HepG2 (cell line): ENCODE results near the gene GOT2. TPM values are rescaled to one million over a fixed set of nuclear protein-coding genes. Genes with fewer than 3 reads are reported as not detected.

ENCODE experiments used
- EP300 ChIP-seq, 3 experiments: sonication (generic) in 1 of 3; formaldehyde crosslinking in 1 of 3; IDR thresholded peaks; 2 replicates each; pipeline versions ENCODE4 v1.5.1 to v1.6.1; 2011 to 2020; ENCODE audit warnings: low read depth in 2 of 3, low read length in 2 of 3, borderline replicate concordance in 1 of 3, improper control_type of control experiment in 1 of 3, mild to moderate bottlenecking in 1 of 3, missing genetic modification reagents in 1 of 3, moderate library complexity in 1 of 3
- HHEX ChIP-seq: IDR thresholded peaks from 2 replicates; pipeline ENCODE4 v1.6.1; 2016; ENCODE audit warnings: control low read depth
- MYNN ChIP-seq: sonication (generic); formaldehyde crosslinking; IDR thresholded peaks from 2 replicates; pipeline ENCODE4 v1.4.0; 2020; ENCODE audit warnings: mild to moderate bottlenecking, low read depth, missing genetic modification reagents
- NAIF1 ChIP-seq: sonication (generic); formaldehyde crosslinking; IDR thresholded peaks from 2 replicates; pipeline ENCODE4 v1.5.0; 2020; ENCODE audit warnings: mild to moderate bottlenecking, missing genetic modification reagents, borderline replicate concordance
- NR3C1 ChIP-seq: sonication (generic); formaldehyde crosslinking; IDR thresholded peaks from 2 replicates; pipeline ENCODE4 v1.4.0; 2020; ENCODE audit warnings: missing genetic modification reagents
- REL ChIP-seq: sonication (generic); formaldehyde crosslinking; conservative IDR thresholded peaks from 2 replicates; pipeline ENCODE4 v1.8.0; 2022; ENCODE audit warnings: mild to moderate bottlenecking, missing genetic modification reagents, moderate library complexity
- TCF7L2 ChIP-seq: IDR thresholded peaks from 2 replicates; pipeline ENCODE4 v1.6.1; 2011; ENCODE audit warnings: mild to moderate bottlenecking, low read depth, low read length, moderate library complexity
- TEAD2 ChIP-seq: sonication (generic); formaldehyde crosslinking; IDR thresholded peaks from 2 replicates; pipeline ENCODE4 v1.9.0; 2021; ENCODE audit warnings: missing genetic modification reagents
- TSC22D2 ChIP-seq: sonication (generic); formaldehyde crosslinking; IDR thresholded peaks from 2 replicates; pipeline ENCODE4 v1.5.1; 2020; ENCODE audit warnings: missing genetic modification reagents, mild to moderate bottlenecking, borderline replicate concordance
- ZNF552 ChIP-seq: sonication (generic); formaldehyde crosslinking; IDR thresholded peaks from 2 replicates; pipeline ENCODE4 v1.9.0; 2022; ENCODE audit warnings: missing genetic modification reagents, mild to moderate bottlenecking, borderline replicate concordance
- ZNF749 ChIP-seq: sonication (generic); formaldehyde crosslinking; IDR thresholded peaks from 2 replicates; pipeline ENCODE4 v1.8.0; 2022; ENCODE audit warnings: mild to moderate bottlenecking, missing genetic modification reagents, moderate library complexity, borderline replicate concordance
- ZSCAN22 ChIP-seq: sonication (generic); formaldehyde crosslinking; IDR thresholded peaks from 2 replicates; pipeline ENCODE4 v1.4.0; 2020; ENCODE audit warnings: mild to moderate bottlenecking, missing genetic modification reagents
- polyA plus RNA-seq, 8 experiments: library from polyadenylated mRNA; depleted of rRNA in 3 of 8; stranded (reverse) in 7 of 8; unstranded in 1 of 8; fragments of >200 nt; fragmentation: Illumina TruSeq in 4 of 8; extraction: Trizol in 4 of 8; gene quantifications; 2 replicates each; pipeline versions ENCODE4 v1.2.1 to v1.2.3, GENCODE V29; 2011 to 2016; ENCODE audit warnings: low read depth in 4 of 8, missing spikeins in 1 of 8, mixed read lengths in 1 of 8; ENCODE audit not compliant: insufficient read depth in 1 of 8
- total RNA-seq, 5 experiments: library from RNA; depleted of rRNA; stranded (reverse); fragments of >200 nt; fragmentation: Illumina TruSeq; extraction: Trizol; gene quantifications; 2 replicates each; pipeline ENCODE4 v1.2.3, GENCODE V29; 2016; ENCODE audit warnings: low read depth in 1 of 5
- TF ChIP-seq, protein P1 (sequence below): sonication (generic); formaldehyde crosslinking; IDR thresholded peaks from 2 replicates; pipeline ENCODE4 v1.4.0; 2020; ENCODE audit warnings: missing genetic modification reagents
- TF ChIP-seq, protein P2 (sequence below): sonication (generic); formaldehyde crosslinking; IDR thresholded peaks from 2 replicates; pipeline ENCODE4 v1.4.0; 2020; ENCODE audit warnings: missing genetic modification reagents, borderline replicate concordance
- TF ChIP-seq, protein P3 (sequence below), 2 experiments: sonication (generic) in 1 of 2; formaldehyde crosslinking in 1 of 2; IDR thresholded peaks; 2 replicates each; pipeline versions ENCODE4 v1.6.1 to v1.9.0; 2014 to 2022; ENCODE audit warnings: antibody characterized with exemption in 1 of 2, borderline replicate concordance in 1 of 2, inconsistent platforms in 1 of 2, low read depth in 1 of 2, missing genetic modification reagents in 1 of 2

The GOT2 gene
- total and polyA plus RNA-seq, 2 of the 13 experiments (the other 11 are each of a cell fraction or from before 2014, with no cell fraction given) = 32.6 to 121 TPM

DNA sequence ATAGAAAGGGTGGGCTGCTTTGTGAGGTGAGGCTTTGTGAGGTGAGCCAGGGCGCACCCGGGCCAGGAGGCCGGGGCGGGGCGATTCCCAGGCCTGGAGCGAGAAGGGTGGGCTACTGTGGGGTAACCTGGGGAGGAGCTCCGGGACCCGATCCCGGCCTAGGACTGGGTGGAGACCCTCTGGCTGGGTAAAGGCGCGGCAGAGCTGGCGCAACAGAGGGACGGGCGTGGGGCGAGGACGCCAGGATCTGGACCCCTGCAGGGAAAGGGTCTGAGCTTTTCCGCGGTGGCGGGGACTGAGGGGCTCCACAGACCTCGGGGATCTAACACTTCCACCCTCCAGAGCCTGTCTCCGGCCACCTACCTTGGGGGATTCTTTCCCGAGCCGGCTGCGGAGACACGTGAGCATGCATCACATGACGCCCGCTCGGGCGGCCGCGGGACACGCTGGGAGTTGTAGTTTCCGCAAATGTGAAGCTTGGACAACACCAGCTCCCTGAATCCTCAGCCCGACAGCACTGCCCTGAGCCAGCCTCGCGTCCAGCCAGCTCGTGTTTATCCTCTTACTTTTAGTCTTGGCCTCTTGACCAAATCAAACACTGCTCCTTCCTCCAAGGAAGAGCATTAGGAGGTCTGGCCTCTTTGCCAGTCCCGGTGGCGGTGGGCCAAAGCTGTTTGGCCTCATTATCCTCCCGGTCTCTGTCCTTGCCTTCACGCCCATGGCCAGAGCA lies 49.6 kb downstream of the GOT2 start, which contains the start of gene SLC38A7 (continued):
- TF ChIP-seq TCF7L2 (no peak), HHEX (CRISPR knock-in tag) (no peak), REL (CRISPR knock-in tag) (no peak), ZNF552 (no peak), MYNN (CRISPR knock-in tag) (no peak), NR3C1 (CRISPR knock-in tag) (no peak), ZSCAN22 (CRISPR knock-in tag) (no peak; the same call in 1 of the 2 replicates), NAIF1 (CRISPR knock-in tag) (no peak), ZNF749 (CRISPR knock-in tag) (0 out of 2 replicates have a peak, but pooled peaks have one; percentile 50), TEAD2 (CRISPR knock-in tag) (no peak), TSC22D2 (CRISPR knock-in tag) (peak; percentile 60; the same call in 1 of the 2 replicates), EP300 (IDR thresholded peaks at IDR 0.05; ENCODE audit: low read depth in 2 of 2, low read length in 2 of 2) (no peak), EP300 (CRISPR knock-in tag; IDR thresholded peaks at IDR 0.05; ENCODE audit: borderline replicate concordance) (no peak; the same call in 1 of the 2 replicates)
- TF ChIP-seq, protein P1, sequence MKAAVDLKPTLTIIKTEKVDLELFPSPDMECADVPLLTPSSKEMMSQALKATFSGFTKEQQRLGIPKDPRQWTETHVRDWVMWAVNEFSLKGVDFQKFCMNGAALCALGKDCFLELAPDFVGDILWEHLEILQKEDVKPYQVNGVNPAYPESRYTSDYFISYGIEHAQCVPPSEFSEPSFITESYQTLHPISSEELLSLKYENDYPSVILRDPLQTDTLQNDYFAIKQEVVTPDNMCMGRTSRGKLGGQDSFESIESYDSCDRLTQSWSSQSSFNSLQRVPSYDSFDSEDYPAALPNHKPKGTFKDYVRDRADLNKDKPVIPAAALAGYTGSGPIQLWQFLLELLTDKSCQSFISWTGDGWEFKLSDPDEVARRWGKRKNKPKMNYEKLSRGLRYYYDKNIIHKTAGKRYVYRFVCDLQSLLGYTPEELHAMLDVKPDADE (CRISPR knock-in tag) = no peak
- TF ChIP-seq, protein P2, sequence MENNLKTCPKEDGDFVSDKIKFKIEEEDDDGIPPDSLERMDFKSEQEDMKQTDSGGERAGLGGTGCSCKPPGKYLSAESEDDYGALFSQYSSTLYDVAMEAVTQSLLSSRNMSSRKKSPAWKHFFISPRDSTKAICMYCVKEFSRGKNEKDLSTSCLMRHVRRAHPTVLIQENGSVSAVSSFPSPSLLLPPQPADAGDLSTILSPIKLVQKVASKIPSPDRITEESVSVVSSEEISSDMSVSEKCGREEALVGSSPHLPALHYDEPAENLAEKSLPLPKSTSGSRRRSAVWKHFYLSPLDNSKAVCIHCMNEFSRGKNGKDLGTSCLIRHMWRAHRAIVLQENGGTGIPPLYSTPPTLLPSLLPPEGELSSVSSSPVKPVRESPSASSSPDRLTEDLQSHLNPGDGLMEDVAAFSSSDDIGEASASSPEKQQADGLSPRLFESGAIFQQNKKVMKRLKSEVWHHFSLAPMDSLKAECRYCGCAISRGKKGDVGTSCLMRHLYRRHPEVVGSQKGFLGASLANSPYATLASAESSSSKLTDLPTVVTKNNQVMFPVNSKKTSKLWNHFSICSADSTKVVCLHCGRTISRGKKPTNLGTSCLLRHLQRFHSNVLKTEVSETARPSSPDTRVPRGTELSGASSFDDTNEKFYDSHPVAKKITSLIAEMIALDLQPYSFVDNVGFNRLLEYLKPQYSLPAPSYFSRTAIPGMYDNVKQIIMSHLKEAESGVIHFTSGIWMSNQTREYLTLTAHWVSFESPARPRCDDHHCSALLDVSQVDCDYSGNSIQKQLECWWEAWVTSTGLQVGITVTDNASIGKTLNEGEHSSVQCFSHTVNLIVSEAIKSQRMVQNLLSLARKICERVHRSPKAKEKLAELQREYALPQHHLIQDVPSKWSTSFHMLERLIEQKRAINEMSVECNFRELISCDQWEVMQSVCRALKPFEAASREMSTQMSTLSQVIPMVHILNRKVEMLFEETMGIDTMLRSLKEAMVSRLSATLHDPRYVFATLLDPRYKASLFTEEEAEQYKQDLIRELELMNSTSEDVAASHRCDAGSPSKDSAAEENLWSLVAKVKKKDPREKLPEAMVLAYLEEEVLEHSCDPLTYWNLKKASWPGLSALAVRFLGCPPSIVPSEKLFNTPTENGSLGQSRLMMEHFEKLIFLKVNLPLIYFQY (CRISPR knock-in tag) = no peak; the same call in 1 of the 2 replicates
- TF ChIP-seq, protein P3, sequence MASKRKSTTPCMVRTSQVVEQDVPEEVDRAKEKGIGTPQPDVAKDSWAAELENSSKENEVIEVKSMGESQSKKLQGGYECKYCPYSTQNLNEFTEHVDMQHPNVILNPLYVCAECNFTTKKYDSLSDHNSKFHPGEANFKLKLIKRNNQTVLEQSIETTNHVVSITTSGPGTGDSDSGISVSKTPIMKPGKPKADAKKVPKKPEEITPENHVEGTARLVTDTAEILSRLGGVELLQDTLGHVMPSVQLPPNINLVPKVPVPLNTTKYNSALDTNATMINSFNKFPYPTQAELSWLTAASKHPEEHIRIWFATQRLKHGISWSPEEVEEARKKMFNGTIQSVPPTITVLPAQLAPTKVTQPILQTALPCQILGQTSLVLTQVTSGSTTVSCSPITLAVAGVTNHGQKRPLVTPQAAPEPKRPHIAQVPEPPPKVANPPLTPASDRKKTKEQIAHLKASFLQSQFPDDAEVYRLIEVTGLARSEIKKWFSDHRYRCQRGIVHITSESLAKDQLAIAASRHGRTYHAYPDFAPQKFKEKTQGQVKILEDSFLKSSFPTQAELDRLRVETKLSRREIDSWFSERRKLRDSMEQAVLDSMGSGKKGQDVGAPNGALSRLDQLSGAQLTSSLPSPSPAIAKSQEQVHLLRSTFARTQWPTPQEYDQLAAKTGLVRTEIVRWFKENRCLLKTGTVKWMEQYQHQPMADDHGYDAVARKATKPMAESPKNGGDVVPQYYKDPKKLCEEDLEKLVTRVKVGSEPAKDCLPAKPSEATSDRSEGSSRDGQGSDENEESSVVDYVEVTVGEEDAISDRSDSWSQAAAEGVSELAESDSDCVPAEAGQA (IDR thresholded peaks at IDR 0.05; ENCODE audit: low read depth) = peak; percentile 59; the same call in 1 of the 2 replicates
- TF ChIP-seq, protein P3 (CRISPR knock-in tag; IDR thresholded peaks at IDR 0.05; ENCODE audit: borderline replicate concordance) = no peak
